Activated CD4-positive, alpha-beta memory T cell treated with anti-CD3 and anti-CD28 coated beads for 36 hours (primary cell): ENCODE data around the gene NAA40. TPM values are rescaled to one million over a fixed set of nuclear protein-coding genes. Genes with fewer than 3 reads are reported as not detected.
A peak's percentile ranks its signal among the peaks of the same experiment; 100 is the strongest.

Experiments
- CTCF ChIA-PET: fragments of 350-600 bp; sonication (Branson Sonifier 250); formaldehyde crosslinking; loops from one replicate; lab custom pipeline; 2021; ENCODE audit warnings: antibody characterized with exemption, inconsistent platforms; lab: Charles Lee
- POLR2A ChIA-PET: fragments of 350-600 bp; sonication (Branson Sonifier 250); formaldehyde crosslinking; loops from one replicate; lab custom pipeline; 2021; ENCODE audit warnings: antibody characterized with exemption; lab: Charles Lee
- DNase-seq: peaks from one replicate; pipeline ENCODE4 v3.0.0-alpha.2; 2020
- H3K27ac Mint-ChIP-seq: one replicate; pipeline ENCODE4 v1.8.0; 2021; ENCODE audit warnings: mixed read lengths
- H3K27me3 Mint-ChIP-seq: one replicate; pipeline ENCODE4 v1.8.0; 2021; ENCODE audit warnings: mixed read lengths
- H3K36me3 Mint-ChIP-seq: one replicate; pipeline ENCODE4 v1.8.0; 2021; ENCODE audit warnings: mixed read lengths
- H3K4me1 Mint-ChIP-seq: one replicate; pipeline ENCODE4 v1.8.0; 2021; ENCODE audit warnings: low read depth, mixed read lengths
- H3K4me3 Mint-ChIP-seq: one replicate; pipeline ENCODE4 v1.8.0; 2021; ENCODE audit warnings: mild to moderate bottlenecking, mixed read lengths
- H3K9me3 Mint-ChIP-seq: one replicate; pipeline ENCODE4 v1.8.0; 2021; ENCODE audit warnings: mixed read lengths
- intact Hi-C: fragments of 100-400 bp; cut with micrococcal nuclease; formaldehyde crosslinking; loops from one replicate; pipeline ENCODE4 v1.15.1; 2023
- total RNA-seq, 2 experiments: library from RNA; stranded (reverse); gene quantifications; one replicate each; pipeline ENCODE4 v1.2.3, GENCODE V29; 2021

The NAA40 gene
- total RNA-seq, 2 experiments from 2014 or later = 15.4 to 17.3 TPM

- no peaks in the 10 kb centered on the region for H3K9me3 Mint-ChIP-seq
- peaks cover 9% of the 10 kb centered on the region for H3K4me1 Mint-ChIP-seq
- no peak overlapping the region for H3K27ac Mint-ChIP-seq
- H3K4me3 Mint-ChIP-seq = no peak overlapping the region
- intact Hi-C loops = no loop called here
- DNase-seq = no peak
- ChIA-PET CTCF (no interaction called here), POLR2A (no interaction called here)
- H3K27me3 Mint-ChIP-seq = no peaks in the 10 kb centered on the region
- peaks cover 31% of the 10 kb centered on the region for H3K36me3 Mint-ChIP-seq
Measured at GRCh38 chr11:63996512-63996911, 57.7 kb downstream of the NAA40 start.

GRCh38 chr11:63997104-63997700, 58.4 kb downstream of the NAA40 start:
- no peaks in the 10 kb centered on the region for H3K27me3 Mint-ChIP-seq
- peaks cover 27% of the 10 kb centered on the region for H3K36me3 Mint-ChIP-seq
- ChIA-PET CTCF (no interaction called here), POLR2A (no interaction called here)
- no peak overlapping the region for H3K27ac Mint-ChIP-seq
- no peak overlapping the region for H3K4me3 Mint-ChIP-seq
- peaks cover 7% of the 10 kb centered on the region for H3K4me1 Mint-ChIP-seq
- DNase-seq = no peak
- intact Hi-C loops = no loop called here
- no peaks in the 10 kb centered on the region for H3K9me3 Mint-ChIP-seq

GRCh38 chr11:63997801-63998337, 59.1 kb downstream of the NAA40 start:
- ChIA-PET CTCF (interaction anchor here (0.7 to 1.1 kb wide), 2 partner anchors 150 to 155 kb away, joined by 3 read pairs; no protein-coding TSS in a partner anchor), POLR2A (no interaction called here)
- intact Hi-C loops = no loop called here
- Mint-ChIP-seq H3K36me3 (peaks cover 26% of the 10 kb centered on the region), H3K4me3 (no peak overlapping the region), H3K27me3 (no peaks in the 10 kb centered on the region), H3K4me1 (peaks cover 7% of the 10 kb centered on the region), H3K27ac (no peak overlapping the region), H3K9me3 (no peaks in the 10 kb centered on the region)
- no peak for DNase-seq

- ChIA-PET POLR2A (interaction anchor here (0.6 kb wide), 1 partner anchor 13 kb away, joined by 3 read pairs; no protein-coding TSS in a partner anchor), CTCF (interaction anchor here (0.7 to 4.3 kb wide), 9 partner anchors 12 to 183 kb away, joined by 3 to 145 read pairs (median 4); partner anchors contain the start of gene OTUB1)
- intact Hi-C loops = no loop called here
- DNase-seq = peak; percentile 13
- no peaks in the 10 kb centered on the region for H3K27me3 Mint-ChIP-seq
- no peak overlapping the region for H3K4me3 Mint-ChIP-seq
- H3K36me3 Mint-ChIP-seq = peaks cover 24% of the 10 kb centered on the region
- H3K27ac Mint-ChIP-seq = no peak overlapping the region
- H3K4me1 Mint-ChIP-seq = peaks cover 5% of the 10 kb centered on the region
- H3K9me3 Mint-ChIP-seq = no peaks in the 10 kb centered on the region
Measured at GRCh38 chr11:63998558-63999348, 60.0 kb downstream of the NAA40 start.

GRCh38 chr11:63999349-64000025, 60.7 kb downstream of the NAA40 start:
- no peak overlapping the region for H3K4me3 Mint-ChIP-seq
- H3K27ac Mint-ChIP-seq = no peak overlapping the region
- DNase-seq = peak; percentile 69
- intact Hi-C loops = loop anchor here (1.0 kb wide), 1 partner anchor 149 kb away; no protein-coding TSS in a partner anchor
- POLR2A ChIA-PET = interaction anchor here (0.6 to 1.5 kb wide), 2 partner anchors 9 to 12 kb away, joined by 3 to 4 read pairs; no protein-coding TSS in a partner anchor
- CTCF ChIA-PET = interaction anchor here (0.6 to 4.3 kb wide), 24 partner anchors 9 to 339 kb away, joined by 3 to 145 read pairs (median 4); partner anchors contain the start of genes COX8A, MARK2 and OTUB1
- H3K27me3 Mint-ChIP-seq = no peaks in the 10 kb centered on the region
- no peaks in the 10 kb centered on the region for H3K9me3 Mint-ChIP-seq
- peaks cover 22% of the 10 kb centered on the region for H3K36me3 Mint-ChIP-seq
- H3K4me1 Mint-ChIP-seq = peaks cover 5% of the 10 kb centered on the region

GRCh38 chr11:64000026-64000739, 61.4 kb downstream of the NAA40 start:
- intact Hi-C loops = loop anchor here (1.0 kb wide), 1 partner anchor 148 kb away; no protein-coding TSS in a partner anchor
- ChIA-PET POLR2A (interaction anchor here (0.7 to 1.5 kb wide), 3 partner anchors 10 to 152 kb away, joined by 3 to 4 read pairs (median 4); no protein-coding TSS in a partner anchor), CTCF (interaction anchor here (0.5 to 4.3 kb wide), 38 partner anchors 9 to 338 kb away, joined by 3 to 145 read pairs (median 4); partner anchors contain the start of genes COX8A, MACROD1, MARK2 and NUDT22)
- Mint-ChIP-seq H3K27ac (no peak overlapping the region), H3K27me3 (no peaks in the 10 kb centered on the region), H3K4me1 (peaks cover 5% of the 10 kb centered on the region), H3K4me3 (no peak overlapping the region), H3K9me3 (no peaks in the 10 kb centered on the region), H3K36me3 (peaks cover 15% of the 10 kb centered on the region)
- DNase-seq = peak; percentile 79

- Mint-ChIP-seq H3K27me3 (peaks cover 2% of the 10 kb centered on the region), H3K27ac (no peak overlapping the region), H3K9me3 (no peaks in the 10 kb centered on the region), H3K4me3 (no peak overlapping the region), H3K36me3 (peaks cover 14% of the 10 kb centered on the region), H3K4me1 (peaks cover 5% of the 10 kb centered on the region)
- ChIA-PET POLR2A (interaction anchor here (0.7 to 1.5 kb wide), 3 partner anchors 10 to 152 kb away, joined by 3 to 4 read pairs (median 4); no protein-coding TSS in a partner anchor), CTCF (interaction anchor here (0.5 to 4.3 kb wide), 35 partner anchors 8 to 331 kb away, joined by 3 to 145 read pairs (median 4); partner anchors contain the start of genes COX8A, MACROD1, MARK2 and NUDT22)
- intact Hi-C loops = loop anchor here (1.0 kb wide), 1 partner anchor 147 kb away; no protein-coding TSS in a partner anchor
- no peak for DNase-seq
Measured at GRCh38 chr11:64000740-64001483, 62.1 kb downstream of the NAA40 start.

- Mint-ChIP-seq H3K27ac (no peak overlapping the region), H3K9me3 (no peaks in the 10 kb centered on the region), H3K36me3 (peaks cover 9% of the 10 kb centered on the region), H3K4me1 (peaks cover 5% of the 10 kb centered on the region), H3K4me3 (no peak overlapping the region), H3K27me3 (peaks cover 7% of the 10 kb centered on the region)
- CTCF ChIA-PET = interaction anchor here (1.0 to 4.3 kb wide), 21 partner anchors 11 to 299 kb away, joined by 3 to 145 read pairs (median 6); partner anchors contain the start of genes COX8A, MACROD1, NUDT22 and OTUB1
- DNase-seq = no peak
- POLR2A ChIA-PET = interaction anchor here (0.6 to 1.3 kb wide), 2 partner anchors 22 to 33 kb away, joined by 3 to 4 read pairs; no protein-coding TSS in a partner anchor
- intact Hi-C loops = no loop called here
Measured at GRCh38 chr11:64001484-64002420, 63.0 kb downstream of the NAA40 start.

- Mint-ChIP-seq H3K27ac (no peak overlapping the region), H3K36me3 (no peaks in the 10 kb centered on the region), H3K27me3 (peaks cover 27% of the 10 kb centered on the region), H3K4me1 (peaks cover 18% of the 10 kb centered on the region), H3K9me3 (no peaks in the 10 kb centered on the region), H3K4me3 (no peak overlapping the region)
- no peak for DNase-seq
- intact Hi-C loops = no loop called here
- ChIA-PET POLR2A (no interaction called here), CTCF (no interaction called here)
Measured at GRCh38 chr11:64003807-64004589, 65.2 kb downstream of the NAA40 start.
